Activated CD4-positive, CD25-positive, alpha-beta regulatory T cell treated with anti-CD3 and anti-CD28 coated beads, Interleukin-2, amount 50 U/mL, for 16 hours (primary cell): Measurements from ENCODE around the gene GAA.

Experiments
- DNase-seq: peaks from one replicate; pipeline ENCODE4 v3.0.0-alpha.2; 2020; ENCODE audit warnings: low read depth, low spot score

The GAA gene

DNA sequence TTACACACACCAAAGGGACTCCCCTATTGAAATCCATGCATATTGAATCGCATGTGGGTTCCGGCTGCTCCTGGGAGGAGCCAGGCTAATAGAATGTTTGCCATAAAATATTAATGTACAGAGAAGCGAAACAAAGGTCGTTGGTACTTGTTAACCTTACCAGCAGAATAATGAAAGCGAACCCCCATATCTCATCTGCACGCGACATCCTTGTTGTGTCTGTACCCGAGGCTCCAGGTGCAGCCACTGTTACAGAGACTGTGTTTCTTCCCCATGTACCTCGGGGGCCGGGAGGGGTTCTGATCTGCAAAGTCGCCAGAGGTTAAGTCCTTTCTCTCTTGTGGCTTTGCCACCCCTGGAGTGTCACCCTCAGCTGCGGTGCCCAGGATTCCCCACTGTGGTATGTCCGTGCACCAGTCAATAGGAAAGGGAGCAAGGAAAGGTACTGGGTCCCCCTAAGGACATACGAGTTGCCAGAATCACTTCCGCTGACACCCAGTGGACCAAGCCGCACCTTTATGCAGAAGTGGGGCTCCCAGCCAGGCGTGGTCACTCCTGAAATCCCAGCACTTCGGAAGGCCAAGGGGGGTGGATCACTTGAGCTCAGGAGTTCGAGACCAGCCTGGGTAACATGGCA is 2.2 kb downstream of the GAA start:
- DNase-seq, result no peak

DNA sequence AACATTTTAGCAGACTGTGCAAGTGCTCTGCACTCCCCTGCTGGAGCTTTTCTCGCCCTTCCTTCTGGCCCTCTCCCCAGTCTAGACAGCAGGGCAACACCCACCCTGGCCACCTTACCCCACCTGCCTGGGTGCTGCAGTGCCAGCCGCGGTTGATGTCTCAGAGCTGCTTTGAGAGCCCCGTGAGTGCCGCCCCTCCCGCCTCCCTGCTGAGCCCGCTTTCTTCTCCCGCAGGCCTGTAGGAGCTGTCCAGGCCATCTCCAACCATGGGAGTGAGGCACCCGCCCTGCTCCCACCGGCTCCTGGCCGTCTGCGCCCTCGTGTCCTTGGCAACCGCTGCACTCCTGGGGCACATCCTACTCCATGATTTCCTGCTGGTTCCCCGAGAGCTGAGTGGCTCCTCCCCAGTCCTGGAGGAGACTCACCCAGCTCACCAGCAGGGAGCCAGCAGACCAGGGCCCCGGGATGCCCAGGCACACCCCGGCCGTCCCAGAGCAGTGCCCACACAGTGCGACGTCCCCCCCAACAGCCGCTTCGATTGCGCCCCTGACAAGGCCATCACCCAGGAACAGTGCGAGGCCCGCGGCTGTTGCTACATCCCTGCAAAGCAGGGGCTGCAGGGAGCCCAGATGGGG is 3.1 kb downstream of the GAA start:
- DNase-seq, result no peak

GRCh38 chr17:80104956-80105375 is 3.6 kb downstream of the GAA start:
- no peak for DNase-seq

DNA sequence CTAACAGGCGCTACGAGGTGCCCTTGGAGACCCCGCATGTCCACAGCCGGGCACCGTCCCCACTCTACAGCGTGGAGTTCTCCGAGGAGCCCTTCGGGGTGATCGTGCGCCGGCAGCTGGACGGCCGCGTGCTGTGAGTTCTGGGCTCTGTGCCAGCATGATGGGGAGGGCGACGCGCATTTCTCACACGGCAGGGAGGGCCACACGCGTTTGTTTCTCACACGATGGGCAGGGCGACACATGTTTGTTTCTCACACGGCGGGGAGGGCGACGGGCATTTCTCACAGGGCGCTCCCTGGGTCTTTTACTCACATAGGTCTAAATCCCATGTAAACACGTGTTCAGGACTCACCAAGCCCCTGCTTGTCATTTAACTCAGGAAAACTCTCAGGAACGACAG is 4.4 kb downstream of the GAA start:
- no peak for DNase-seq

GRCh38 chr17:80106176-80106575 is 4.8 kb downstream of the GAA start:
- DNase-seq, result no peak

GRCh38 chr17:80106751-80107150 is 5.4 kb downstream of the GAA start:
- DNase-seq, result no peak

DNA sequence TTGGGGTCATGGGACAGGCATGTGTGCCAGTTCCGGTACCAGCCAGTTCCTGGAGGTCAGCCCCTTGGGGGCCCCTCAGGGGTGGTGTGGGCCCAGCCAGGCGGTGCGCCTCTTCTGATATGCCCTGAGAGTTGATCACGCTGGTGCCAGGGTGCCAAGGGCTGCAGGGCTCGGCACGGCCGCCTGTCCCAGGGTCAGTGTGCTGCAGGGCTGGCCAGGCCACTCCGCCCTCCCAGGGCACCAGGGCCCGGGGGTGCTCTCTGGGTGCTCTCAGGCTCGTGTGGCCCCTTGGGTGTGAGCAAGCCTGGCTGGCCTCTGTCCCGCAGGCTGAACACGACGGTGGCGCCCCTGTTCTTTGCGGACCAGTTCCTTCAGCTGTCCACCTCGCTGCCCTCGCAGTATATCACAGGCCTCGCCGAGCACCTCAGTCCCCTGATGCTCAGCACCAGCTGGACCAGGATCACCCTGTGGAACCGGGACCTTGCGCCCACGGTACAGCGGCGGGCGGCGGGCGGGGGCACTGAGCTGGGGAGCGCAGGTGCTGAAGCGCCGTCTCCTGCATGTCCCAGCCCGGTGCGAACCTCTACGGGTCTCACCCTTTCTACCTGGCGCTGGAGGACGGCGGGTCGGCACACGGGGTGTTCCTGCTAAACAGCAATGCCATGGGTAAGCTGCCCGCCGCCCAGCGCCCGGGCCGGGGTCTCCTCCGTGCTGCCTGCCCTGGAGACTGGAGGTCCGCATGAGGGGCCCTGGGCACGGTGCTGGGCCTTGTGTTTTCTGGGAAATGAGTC is 6.0 kb downstream of the GAA start:
- DNase-seq, result no peak

GRCh38 chr17:80108036-80108971 is 6.9 kb downstream of the GAA start:
- no peak for DNase-seq

GRCh38 chr17:80109066-80109660 is 7.8 kb downstream of the GAA start:
- no peak for DNase-seq

GRCh38 chr17:80109713-80110446 is 8.5 kb downstream of the GAA start:
- DNase-seq, result no peak

DNA sequence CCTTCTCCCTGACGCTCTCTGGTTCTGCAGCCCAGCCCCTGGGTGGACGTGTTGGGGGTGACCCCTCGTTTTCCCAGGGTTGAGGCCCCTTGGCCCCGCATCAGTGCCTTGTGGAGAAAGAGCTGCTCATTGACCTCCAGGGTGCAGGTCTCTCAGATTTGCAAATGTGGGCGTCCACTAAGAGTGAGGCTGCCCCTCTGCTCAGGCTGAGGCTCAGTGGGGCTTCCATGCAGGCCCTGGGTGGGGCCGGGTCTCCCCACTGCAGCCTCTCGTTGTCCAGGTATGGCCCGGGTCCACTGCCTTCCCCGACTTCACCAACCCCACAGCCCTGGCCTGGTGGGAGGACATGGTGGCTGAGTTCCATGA is 9.0 kb downstream of the GAA start:
- no peak for DNase-seq

DNA sequence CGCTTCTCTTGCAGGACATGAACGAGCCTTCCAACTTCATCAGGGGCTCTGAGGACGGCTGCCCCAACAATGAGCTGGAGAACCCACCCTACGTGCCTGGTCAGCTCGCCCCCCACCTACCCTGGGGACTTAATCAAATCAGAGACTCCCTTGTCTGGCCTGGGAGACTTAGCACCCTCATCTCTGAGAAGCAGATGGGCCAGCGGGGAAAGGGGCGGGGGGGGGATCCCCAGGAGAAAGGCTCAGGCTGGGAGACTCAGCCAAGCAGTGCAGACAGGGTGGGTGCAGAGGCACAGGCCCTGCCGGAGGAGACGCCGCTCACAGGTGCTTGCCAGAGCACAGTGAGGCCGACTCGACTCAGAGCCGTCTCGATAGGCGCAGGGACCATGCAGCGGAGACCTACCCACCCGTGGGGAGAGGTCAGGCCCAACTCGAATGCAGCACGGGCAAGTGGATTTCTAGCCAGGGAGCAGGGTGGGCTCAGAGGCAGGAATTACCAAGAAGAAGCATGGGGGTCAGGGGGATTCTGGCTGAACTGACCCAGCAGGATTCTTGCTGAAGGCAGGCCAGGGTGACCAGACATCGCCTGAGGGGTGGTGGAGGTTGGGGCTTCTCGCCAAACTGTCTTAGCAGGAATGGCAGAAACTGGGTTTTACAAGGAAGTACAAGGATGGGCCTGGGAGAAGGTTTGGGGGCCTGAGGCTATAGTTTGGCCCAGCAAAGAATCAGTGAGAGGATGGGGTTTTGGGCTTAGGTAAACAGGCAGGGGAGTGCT is 9.7 kb downstream of the GAA start:
- no peak for DNase-seq

DNA sequence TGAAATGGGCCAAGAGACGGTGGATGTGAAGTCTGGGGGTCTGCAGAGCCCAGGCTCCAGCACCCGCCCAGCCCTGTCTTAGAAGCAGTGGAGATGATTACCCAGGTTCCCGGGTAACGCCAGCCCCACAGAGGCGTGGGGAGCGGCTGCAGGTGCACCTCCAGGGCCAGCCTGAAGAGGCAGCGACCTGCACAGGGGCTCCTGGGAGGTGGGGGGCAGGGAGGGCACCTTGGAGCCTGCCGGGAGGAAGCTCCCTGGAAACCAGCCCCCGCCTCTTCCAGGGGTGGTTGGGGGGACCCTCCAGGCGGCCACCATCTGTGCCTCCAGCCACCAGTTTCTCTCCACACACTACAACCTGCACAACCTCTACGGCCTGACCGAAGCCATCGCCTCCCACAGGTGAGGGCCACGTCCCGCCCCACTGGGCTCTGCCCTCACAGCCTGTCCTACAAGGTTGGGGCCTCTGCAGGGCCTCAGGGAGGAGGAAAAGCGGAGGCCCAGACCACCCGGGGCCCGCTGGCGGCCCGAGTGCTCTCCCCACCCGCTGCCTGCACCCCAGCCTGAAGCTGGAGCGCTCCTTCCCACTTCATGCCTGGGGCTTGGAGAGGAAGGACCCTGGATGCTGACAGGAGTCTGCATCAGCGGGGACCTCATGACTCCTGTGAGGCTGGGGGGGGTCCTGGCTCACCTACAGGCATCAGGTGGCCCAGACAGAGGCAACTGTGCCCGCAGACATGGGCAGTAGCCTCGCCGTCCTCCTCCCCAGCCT is 10.5 kb downstream of the GAA start:
- no peak for DNase-seq

DNA sequence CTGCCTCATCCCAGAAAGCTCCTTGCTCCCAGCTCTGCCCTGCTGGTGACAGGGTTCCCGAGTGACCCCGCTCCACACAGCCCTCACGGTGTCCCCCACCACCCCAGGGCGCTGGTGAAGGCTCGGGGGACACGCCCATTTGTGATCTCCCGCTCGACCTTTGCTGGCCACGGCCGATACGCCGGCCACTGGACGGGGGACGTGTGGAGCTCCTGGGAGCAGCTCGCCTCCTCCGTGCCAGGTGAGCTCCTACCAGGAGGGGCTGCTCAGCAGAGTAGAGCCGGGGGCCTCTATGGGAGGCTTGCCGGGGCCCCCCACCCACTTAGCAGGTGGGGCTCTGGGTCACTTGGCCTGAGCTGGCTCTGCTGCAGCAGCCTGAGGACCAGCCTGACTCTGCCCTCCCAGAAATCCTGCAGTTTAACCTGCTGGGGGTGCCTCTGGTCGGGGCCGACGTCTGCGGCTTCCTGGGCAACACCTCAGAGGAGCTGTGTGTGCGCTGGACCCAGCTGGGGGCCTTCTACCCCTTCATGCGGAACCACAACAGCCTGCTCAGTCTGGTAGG is 11.2 kb downstream of the GAA start:
- no peak for DNase-seq

GRCh38 chr17:80113033-80113484 is 11.7 kb downstream of the GAA start:
- no peak for DNase-seq

GRCh38 chr17:80114758-80115157 is 13.4 kb downstream of the GAA start:
- no peak for DNase-seq

- DNase-seq, result no peak
Measured at GRCh38 chr17:80115159-80115558, 13.8 kb downstream of the GAA start.

- no peak for DNase-seq
Measured at GRCh38 chr17:80116276-80116920, 15.0 kb downstream of the GAA start.
